ENCODE measurements around the gene PLXNA4.

PLXNA4 gene

GRCh38 chr7:132161533-132161915 lies 414.7 kb downstream of the PLXNA4 start:
- no peak for DNase-seq

GRCh38 chr7:132160611-132161532 lies 415.4 kb downstream of the PLXNA4 start:
- DNase-seq = no peak

GRCh38 chr7:132158841-132159240 lies 417.4 kb downstream of the PLXNA4 start:
- DNase-seq = no peak

GRCh38 chr7:132158166-132158565 lies 418.1 kb downstream of the PLXNA4 start:
- no peak for DNase-seq

GRCh38 chr7:132155715-132156114 lies 420.6 kb downstream of the PLXNA4 start:
- DNase-seq = no peak

GRCh38 chr7:132154695-132155471 lies 421.4 kb downstream of the PLXNA4 start:
- DNase-seq = no peak

GRCh38 chr7:132154248-132154647 lies 422.0 kb downstream of the PLXNA4 start:
- no peak for DNase-seq

GRCh38 chr7:132152131-132152889 lies 424.0 kb downstream of the PLXNA4 start:
- DNase-seq = no peak

- no peak for DNase-seq
These were observed 425.6 kb downstream of the PLXNA4 start for GRCh38 chr7:132150711-132151110.

GRCh38 chr7:132149436-132150304 lies 426.6 kb downstream of the PLXNA4 start:
- DNase-seq = no peak

GRCh38 chr7:132148876-132149275 lies 427.4 kb downstream of the PLXNA4 start:
- DNase-seq = no peak

- DNase-seq = no peak
These were observed 430.8 kb downstream of the PLXNA4 start for GRCh38 chr7:132145466-132145865.

GRCh38 chr7:132145063-132145462 lies 431.2 kb downstream of the PLXNA4 start:
- DNase-seq = no peak

- no peak for DNase-seq
These were observed 434.3 kb downstream of the PLXNA4 start for GRCh38 chr7:132142006-132142405.

GRCh38 chr7:132141109-132141508 lies 435.2 kb downstream of the PLXNA4 start:
- no peak for DNase-seq

GRCh38 chr7:132140341-132140740 lies 435.9 kb downstream of the PLXNA4 start:
- DNase-seq = no peak

GRCh38 chr7:132138817-132139216 lies 437.5 kb downstream of the PLXNA4 start:
- peak; percentile 13 for DNase-seq

GRCh38 chr7:132137681-132138080 lies 438.6 kb downstream of the PLXNA4 start:
- DNase-seq = no peak

- no peak for DNase-seq
These were observed 440.4 kb downstream of the PLXNA4 start for GRCh38 chr7:132135746-132136385.

GRCh38 chr7:132134814-132135445 lies 441.3 kb downstream of the PLXNA4 start:
- DNase-seq = no peak

GRCh38 chr7:132133501-132133900 lies 442.8 kb downstream of the PLXNA4 start:
- no peak for DNase-seq

Data from NCI-H345 (cell line).